GM18507 (cell line): ENCODE data around the gene UGT1A3.
"Not testable (repeated sequence)": the region's sequence is repeated elsewhere in the genome, so short reads cannot be mapped to it uniquely, and the experiment has no call there.

Source experiments
- DNase-seq: peaks from one replicate; pipeline ENCODE4 v3.0.0; 2011; ENCODE audit warnings: low read depth; ENCODE audit not compliant: insufficient read length; ENCODE audit errors: extremely low spot score
- FAIRE-seq: peaks from 2 replicates; lab custom pipeline; 2011; peaks lifted over from hg19 to GRCh38; lab: Jason Lieb, UNC

Gene UGT1A3

GRCh38 chr2:233751212-233752009 lies 22.6 kb downstream of the UGT1A3 start:
- not testable (repeated sequence) for DNase-seq, FAIRE-seq

- DNase-seq (no peak), FAIRE-seq (no peak)
Measured at GRCh38 chr2:233754872-233755611, 26.2 kb downstream of the UGT1A3 start.

- FAIRE-seq, result no peak
Measured at GRCh38 chr2:233756429-233757081, 27.7 kb downstream of the UGT1A3 start.

GRCh38 chr2:233758141-233758540 lies 29.3 kb downstream of the UGT1A3 start:
- DNase-seq (no peak), FAIRE-seq (no peak)

More at GRCh38 chr2:233756429-233757081, 27.7 kb downstream of the UGT1A3 start:
- no peak for DNase-seq

DNA sequence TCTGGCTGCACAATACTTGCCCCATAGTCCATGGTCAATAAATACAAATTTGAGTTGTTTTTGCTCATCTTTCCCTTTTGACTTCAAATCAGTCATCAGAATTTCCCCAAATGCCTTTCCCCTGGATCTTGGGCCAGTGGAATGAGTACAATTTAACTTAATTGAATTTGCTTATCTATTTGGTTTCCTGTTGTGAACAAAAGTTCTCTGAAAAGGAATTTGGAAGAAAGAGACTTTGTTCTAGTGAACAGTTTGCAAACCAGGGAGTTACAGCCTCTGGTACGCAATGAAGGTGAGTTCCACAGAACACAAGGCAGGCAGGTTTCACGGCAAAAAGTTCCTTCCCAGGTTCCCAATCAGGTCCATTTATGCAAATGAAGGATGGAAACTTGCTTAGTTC lies 30.0 kb downstream of the UGT1A3 start:
- FAIRE-seq (no peak), DNase-seq (no peak)

DNA sequence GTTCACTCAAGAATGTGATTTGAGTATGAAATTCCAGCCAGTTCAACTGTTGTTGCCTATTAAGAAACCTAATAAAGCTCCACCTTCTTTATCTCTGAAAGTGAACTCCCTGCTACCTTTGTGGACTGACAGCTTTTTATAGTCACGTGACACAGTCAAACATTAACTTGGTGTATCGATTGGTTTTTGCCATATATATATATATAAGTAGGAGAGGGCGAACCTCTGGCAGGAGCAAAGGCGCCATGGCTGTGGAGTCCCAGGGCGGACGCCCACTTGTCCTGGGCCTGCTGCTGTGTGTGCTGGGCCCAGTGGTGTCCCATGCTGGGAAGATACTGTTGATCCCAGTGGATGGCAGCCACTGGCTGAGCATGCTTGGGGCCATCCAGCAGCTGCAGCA lies 31.2 kb downstream of the UGT1A3 start, which contains the start of gene UGT1A1:
Gene UGT1A1, plus strand, starts transcription at position 228 of the 400 bp plus-strand sequence. Its CDS starts 18 bp downstream, at position 246.
- no peak for DNase-seq
- FAIRE-seq, result no peak

DNA sequence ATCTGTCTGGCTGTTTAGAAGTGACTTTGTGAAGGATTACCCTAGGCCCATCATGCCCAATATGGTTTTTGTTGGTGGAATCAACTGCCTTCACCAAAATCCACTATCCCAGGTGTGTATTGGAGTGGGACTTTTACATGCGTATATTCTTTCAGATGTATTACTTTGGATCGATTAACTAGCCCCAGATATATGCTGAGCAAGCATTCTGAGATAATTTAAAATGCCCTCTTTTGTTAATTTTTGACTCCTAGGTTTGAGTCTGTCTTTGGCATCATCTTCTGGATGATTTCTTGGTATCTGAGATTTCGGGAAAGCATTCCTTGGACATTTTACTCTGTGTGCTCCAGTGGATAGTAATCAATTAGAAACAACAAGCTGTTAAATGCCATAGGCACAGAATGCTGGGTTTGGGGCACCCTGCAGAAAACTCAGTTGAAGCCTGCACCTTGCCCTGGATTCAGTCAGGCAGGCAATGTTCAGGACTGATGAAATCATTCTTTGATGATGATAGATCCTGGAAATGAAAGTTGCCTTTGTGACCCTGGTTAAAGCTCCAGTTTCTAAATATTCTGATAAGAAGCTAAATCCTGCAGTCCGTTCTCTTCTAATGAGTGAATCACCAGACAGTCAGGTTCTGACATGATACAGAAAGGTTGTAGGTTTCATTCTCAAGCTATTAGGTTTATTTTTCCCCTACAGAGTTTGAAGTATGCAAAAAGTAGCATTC lies 32.4 kb downstream of the UGT1A3 start:
- no peak for DNase-seq
- no peak for FAIRE-seq

DNA sequence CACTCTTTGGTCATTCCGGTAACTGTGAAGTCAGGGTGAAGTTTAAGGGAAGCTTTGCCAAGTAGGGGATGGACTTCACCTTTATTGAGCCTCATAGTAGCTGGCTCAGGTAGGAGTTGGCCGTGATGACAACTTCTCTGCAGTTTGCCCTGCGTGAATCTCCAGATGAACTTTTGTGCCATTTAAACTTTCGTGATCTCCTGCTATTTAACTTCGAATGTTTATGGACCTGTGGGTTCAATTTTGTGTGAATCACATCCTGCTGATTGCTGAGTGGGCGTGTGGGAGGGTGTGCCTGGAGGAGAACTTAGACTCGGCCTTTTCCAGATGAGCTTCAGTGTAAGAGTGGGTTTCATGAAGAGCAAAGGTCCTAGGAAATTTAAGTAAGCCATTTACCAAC lies 35.4 kb downstream of the UGT1A3 start:
- DNase-seq (no peak), FAIRE-seq (no peak)

GRCh38 chr2:233764761-233765160 lies 35.9 kb downstream of the UGT1A3 start:
- FAIRE-seq (no peak), DNase-seq (no peak)

DNA sequence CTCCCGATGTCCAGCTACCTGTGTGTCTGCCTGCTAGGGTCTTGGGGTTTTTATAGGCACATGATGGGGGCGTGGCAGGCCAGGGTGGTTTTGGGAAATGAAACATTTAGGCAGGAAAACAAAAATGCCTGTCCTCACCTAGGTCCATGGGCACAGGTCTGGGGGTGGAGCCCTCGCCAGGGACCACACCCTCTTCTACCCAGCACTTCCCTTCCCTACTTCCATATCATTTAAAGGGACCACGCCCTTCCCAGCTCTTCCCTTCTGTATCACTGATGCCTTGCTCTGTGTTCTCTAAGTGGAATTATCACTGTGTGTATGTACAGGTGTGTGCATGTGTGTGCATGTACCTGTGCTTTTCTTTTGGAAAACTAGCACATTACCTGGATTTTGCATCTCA lies 37.6 kb downstream of the UGT1A3 start:
- no peak for DNase-seq
- FAIRE-seq, result no peak

DNA sequence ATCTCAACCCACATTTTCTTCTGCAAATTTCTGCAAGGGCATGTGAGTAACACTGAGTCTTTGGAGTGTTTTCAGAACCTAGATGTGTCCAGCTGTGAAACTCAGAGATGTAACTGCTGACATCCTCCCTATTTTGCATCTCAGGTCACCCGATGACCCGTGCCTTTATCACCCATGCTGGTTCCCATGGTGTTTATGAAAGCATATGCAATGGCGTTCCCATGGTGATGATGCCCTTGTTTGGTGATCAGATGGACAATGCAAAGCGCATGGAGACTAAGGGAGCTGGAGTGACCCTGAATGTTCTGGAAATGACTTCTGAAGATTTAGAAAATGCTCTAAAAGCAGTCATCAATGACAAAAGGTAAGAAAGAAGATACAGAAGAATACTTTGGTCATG lies 39.2 kb downstream of the UGT1A3 start:
- DNase-seq, result no peak
- FAIRE-seq, result no peak

- FAIRE-seq (no peak), DNase-seq (no peak)
Measured at GRCh38 chr2:233769260-233769659, 40.4 kb downstream of the UGT1A3 start.

DNA sequence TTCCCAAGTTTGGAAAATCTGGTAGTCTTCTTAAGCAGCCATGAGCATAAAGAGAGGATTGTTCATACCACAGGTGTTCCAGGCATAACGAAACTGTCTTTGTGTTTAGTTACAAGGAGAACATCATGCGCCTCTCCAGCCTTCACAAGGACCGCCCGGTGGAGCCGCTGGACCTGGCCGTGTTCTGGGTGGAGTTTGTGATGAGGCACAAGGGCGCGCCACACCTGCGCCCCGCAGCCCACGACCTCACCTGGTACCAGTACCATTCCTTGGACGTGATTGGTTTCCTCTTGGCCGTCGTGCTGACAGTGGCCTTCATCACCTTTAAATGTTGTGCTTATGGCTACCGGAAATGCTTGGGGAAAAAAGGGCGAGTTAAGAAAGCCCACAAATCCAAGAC lies 43.3 kb downstream of the UGT1A3 start:
- no peak for FAIRE-seq

DNA sequence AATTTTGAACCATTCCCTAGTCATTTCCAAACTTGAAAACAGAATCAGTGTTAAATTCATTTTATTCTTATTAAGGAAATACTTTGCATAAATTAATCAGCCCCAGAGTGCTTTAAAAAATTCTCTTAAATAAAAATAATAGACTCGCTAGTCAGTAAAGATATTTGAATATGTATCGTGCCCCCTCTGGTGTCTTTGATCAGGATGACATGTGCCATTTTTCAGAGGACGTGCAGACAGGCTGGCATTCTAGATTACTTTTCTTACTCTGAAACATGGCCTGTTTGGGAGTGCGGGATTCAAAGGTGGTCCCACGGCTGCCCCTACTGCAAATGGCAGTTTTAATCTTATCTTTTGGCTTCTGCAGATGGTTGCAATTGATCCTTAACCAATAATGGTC lies 43.7 kb downstream of the UGT1A3 start:
- DNase-seq (no peak), FAIRE-seq (no peak)

More for the DNA sequence above, 43.3 kb downstream of the UGT1A3 start:
- DNase-seq, result no peak

- DNase-seq, result no peak
- FAIRE-seq, result no peak
Measured at GRCh38 chr2:233773854-233774253, 45.0 kb downstream of the UGT1A3 start.

GRCh38 chr2:233775414-233775813 lies 46.6 kb downstream of the UGT1A3 start:
- no peak for DNase-seq
- no peak for FAIRE-seq

GRCh38 chr2:233778030-233778429 lies 49.2 kb downstream of the UGT1A3 start, which contains the start of gene MROH2A:
Gene MROH2A (plus strand): TSS chr2:233778330. CDS start chr2:233779359, 1,029 bp downstream.
- FAIRE-seq (no peak), DNase-seq (no peak)

GRCh38 chr2:233779722-233780121 lies 50.9 kb downstream of the UGT1A3 start:
- DNase-seq (no peak), FAIRE-seq (no peak)

GRCh38 chr2:233780771-233781170 lies 51.9 kb downstream of the UGT1A3 start:
- no peak for DNase-seq
- FAIRE-seq, result no peak
